H9 (cell line): ENCODE results near the gene NUP214. TPM values are rescaled to one million over a fixed set of nuclear protein-coding genes. Genes with fewer than 3 reads are reported as not detected.
A peak's percentile ranks its signal among the peaks of the same experiment; 100 is the strongest.

Experiments
- DNase-seq: peaks from one replicate; pipeline ENCODE4 v3.0.0-alpha.2; 2017
- H2AFZ ChIP-seq: one replicate; pipeline ENCODE4 v1.6.1; 2013; ENCODE audit warnings: mild to moderate bottlenecking, low read length, control low read depth, moderate library complexity
- H2AK5ac ChIP-seq: 2 replicates; pipeline ENCODE4 v1.6.1; 2013; ENCODE audit warnings: low read length, control low read depth, mixed read lengths; ENCODE audit not compliant: insufficient read length
- H2BK120ac ChIP-seq: one replicate; pipeline ENCODE4 v1.6.1; 2013; ENCODE audit warnings: low read depth, mild to moderate bottlenecking, low read length, control low read depth, inconsistent platforms; ENCODE audit not compliant: poor library complexity, severe bottlenecking
- H2BK12ac ChIP-seq: 2 replicates; pipeline ENCODE4 v1.6.1; 2013; ENCODE audit warnings: low read length, control low read depth, mixed read lengths, low read depth; ENCODE audit not compliant: insufficient read length
- H2BK15ac ChIP-seq: 2 replicates; pipeline ENCODE4 v1.6.1; 2013; ENCODE audit warnings: low read depth, low read length, control low read depth
- H2BK20ac ChIP-seq: one replicate; pipeline ENCODE4 v1.6.1; 2013; ENCODE audit warnings: low read depth, mild to moderate bottlenecking, low read length, control low read depth, inconsistent platforms; ENCODE audit not compliant: poor library complexity, severe bottlenecking
- H2BK5ac ChIP-seq: 2 replicates; pipeline ENCODE4 v1.6.1; 2013; ENCODE audit warnings: low read length, control low read depth, mixed read lengths; ENCODE audit not compliant: insufficient read length
- H3K14ac ChIP-seq: 2 replicates; pipeline ENCODE4 v1.6.1; 2013; ENCODE audit warnings: low read length, control low read depth; ENCODE audit not compliant: insufficient read depth
- H3K18ac ChIP-seq: 2 replicates; pipeline ENCODE4 v1.6.1; 2013; ENCODE audit warnings: low read depth, mild to moderate bottlenecking, mixed read lengths, low read length, control low read depth; ENCODE audit not compliant: insufficient read length
- H3K23ac ChIP-seq: 2 replicates; pipeline ENCODE4 v1.6.1; 2013; ENCODE audit warnings: low read length, control low read depth, mixed read lengths, low read depth; ENCODE audit not compliant: insufficient read length
- H3K23me2 ChIP-seq: 2 replicates; pipeline ENCODE4 v1.6.1; 2013; ENCODE audit warnings: low read depth, mild to moderate bottlenecking, mixed read lengths, low read length, control low read depth; ENCODE audit not compliant: insufficient read length, poor library complexity, severe bottlenecking
- H3K27ac ChIP-seq: 2 replicates; pipeline ENCODE4 v1.5.1; 2013; ENCODE audit warnings: low read length, control low read depth, mixed read lengths, low read depth; ENCODE audit not compliant: insufficient read length
- H3K27me3 ChIP-seq: 2 replicates; pipeline ENCODE4 v1.6.1; 2013; ENCODE audit warnings: low read length, control low read depth, inconsistent platforms; ENCODE audit not compliant: insufficient read depth
- H3K4ac ChIP-seq: 2 replicates; pipeline ENCODE4 v1.6.1; 2013; ENCODE audit warnings: low read depth, mild to moderate bottlenecking, control low read depth, inconsistent platforms, low read length, moderate library complexity
- H3K4me1 ChIP-seq: 2 replicates; pipeline ENCODE4 v1.6.1; 2013; ENCODE audit warnings: low read length, control low read depth, inconsistent platforms; ENCODE audit not compliant: insufficient read depth
- H3K4me2 ChIP-seq: 2 replicates; pipeline ENCODE4 v1.6.1; 2013; ENCODE audit warnings: low read length, control low read depth, mixed read lengths; ENCODE audit not compliant: insufficient read length, insufficient read depth
- H3K56ac ChIP-seq: 2 replicates; pipeline ENCODE4 v1.6.1; 2013; ENCODE audit warnings: low read depth, mild to moderate bottlenecking, mixed read lengths, low read length, control low read depth; ENCODE audit not compliant: insufficient read length
- H3K79me1 ChIP-seq: 2 replicates; pipeline ENCODE4 v1.6.1; 2013; ENCODE audit warnings: low read depth, mild to moderate bottlenecking, moderate library complexity, low read length, control low read depth, inconsistent platforms; ENCODE audit not compliant: insufficient read depth, poor library complexity, severe bottlenecking
- H3K79me2 ChIP-seq: 2 replicates; pipeline ENCODE4 v1.6.1; 2013; ENCODE audit warnings: low read length, control low read depth, inconsistent platforms; ENCODE audit not compliant: insufficient read depth
- H3K9ac ChIP-seq: 2 replicates; pipeline ENCODE4 v1.6.1; 2013; ENCODE audit warnings: low read length, control low read depth, mixed read lengths; ENCODE audit not compliant: insufficient read length; ENCODE audit errors: extremely low read depth
- H3K9me3 ChIP-seq: one replicate; pipeline ENCODE4 v1.6.1; 2013; ENCODE audit warnings: low read depth, low read length, inconsistent platforms; ENCODE audit not compliant: control insufficient read depth
- H3T11ph ChIP-seq: one replicate; pipeline ENCODE4 v1.6.1; 2013; ENCODE audit warnings: mild to moderate bottlenecking, low read length, control low read depth, inconsistent platforms
- H4K20me1 ChIP-seq: one replicate; pipeline ENCODE4 v1.6.1; 2013; ENCODE audit not compliant: control insufficient read depth, insufficient read length, insufficient read depth
- H4K5ac ChIP-seq: 2 replicates; pipeline ENCODE4 v1.6.1; 2013; ENCODE audit warnings: low read depth, mild to moderate bottlenecking, mixed read lengths, low read length, control low read depth; ENCODE audit not compliant: insufficient read length
- H4K8ac ChIP-seq: replicated peaks from 2 replicates; pipeline ENCODE4 v1.6.1; 2013; ENCODE audit warnings: low read length, control low read depth, mixed read lengths, low read depth; ENCODE audit not compliant: insufficient read length
- H4K91ac ChIP-seq: 2 replicates; pipeline ENCODE4 v1.6.1; 2013; ENCODE audit warnings: low read depth, mild to moderate bottlenecking, moderate library complexity, mixed read lengths, low read length, control low read depth; ENCODE audit not compliant: insufficient read length
- H3K27ac Mint-ChIP-seq, 3 experiments: 2 replicates in 2 of 3; 3 replicates in 1 of 3; pipeline ENCODE4 v1.8.0; 2020 to 2021; ENCODE audit warnings: mixed read lengths in 3 of 3, mild to moderate bottlenecking in 1 of 3, moderate library complexity in 1 of 3
- H3K27me3 Mint-ChIP-seq: 2 replicates; pipeline ENCODE4 v1.8.0; 2021; ENCODE audit warnings: low read depth, mild to moderate bottlenecking, moderate library complexity, mixed read lengths
- H3K36me3 Mint-ChIP-seq, 3 experiments: 2 replicates in 2 of 3; 3 replicates in 1 of 3; pipeline ENCODE4 v1.8.0; 2020 to 2021; ENCODE audit warnings: low read depth in 3 of 3, mixed read lengths in 3 of 3; ENCODE audit not compliant: insufficient read depth in 1 of 3
- H3K4me1 Mint-ChIP-seq, 2 experiments: 2 replicates each; pipeline ENCODE4 v1.8.0; 2020; ENCODE audit warnings: mixed read lengths in 2 of 2
- H3K4me3 Mint-ChIP-seq, 2 experiments: 2 replicates in 1 of 2; 3 replicates in 1 of 2; pipeline ENCODE4 v1.8.0; 2020 to 2021; ENCODE audit warnings: mild to moderate bottlenecking in 2 of 2, mixed read lengths in 2 of 2, moderate library complexity in 1 of 2
- H3K9me3 Mint-ChIP-seq, 2 experiments: 2 replicates in 1 of 2; 3 replicates in 1 of 2; pipeline ENCODE4 v1.8.0; 2020; ENCODE audit warnings: mild to moderate bottlenecking in 2 of 2, mixed read lengths in 2 of 2, moderate library complexity in 1 of 2
- WGBS: extraction: QIAGEN DNeasy Blood & Tissue Kit; methylation state at CpG from one replicate; pipeline ENCODE4 v1.1.7; 2013; ENCODE audit warnings: missing lambda C conversion rate, low lambda C conversion rate, mixed read lengths; ENCODE audit not compliant: insufficient read length; ENCODE audit errors: extremely low coverage; 5-methylcytosine and 5-hydroxymethylcytosine counted together
- total RNA-seq: library from RNA; stranded (reverse); gene quantifications from 2 replicates; pipeline ENCODE4 v1.2.1, GENCODE V29; 2021
- TF ChIP-seq, protein P1 (sequence below): fragments of 200-600 bp; sonication (generic); conservative IDR thresholded peaks from 3 replicates; pipeline ENCODE4 v1.8.0; 2021; ENCODE audit warnings: antibody characterized with exemption, mild to moderate bottlenecking

NUP214 gene
- total RNA-seq, 1 experiment from 2014 or later, result 53.8 TPM

DNA sequence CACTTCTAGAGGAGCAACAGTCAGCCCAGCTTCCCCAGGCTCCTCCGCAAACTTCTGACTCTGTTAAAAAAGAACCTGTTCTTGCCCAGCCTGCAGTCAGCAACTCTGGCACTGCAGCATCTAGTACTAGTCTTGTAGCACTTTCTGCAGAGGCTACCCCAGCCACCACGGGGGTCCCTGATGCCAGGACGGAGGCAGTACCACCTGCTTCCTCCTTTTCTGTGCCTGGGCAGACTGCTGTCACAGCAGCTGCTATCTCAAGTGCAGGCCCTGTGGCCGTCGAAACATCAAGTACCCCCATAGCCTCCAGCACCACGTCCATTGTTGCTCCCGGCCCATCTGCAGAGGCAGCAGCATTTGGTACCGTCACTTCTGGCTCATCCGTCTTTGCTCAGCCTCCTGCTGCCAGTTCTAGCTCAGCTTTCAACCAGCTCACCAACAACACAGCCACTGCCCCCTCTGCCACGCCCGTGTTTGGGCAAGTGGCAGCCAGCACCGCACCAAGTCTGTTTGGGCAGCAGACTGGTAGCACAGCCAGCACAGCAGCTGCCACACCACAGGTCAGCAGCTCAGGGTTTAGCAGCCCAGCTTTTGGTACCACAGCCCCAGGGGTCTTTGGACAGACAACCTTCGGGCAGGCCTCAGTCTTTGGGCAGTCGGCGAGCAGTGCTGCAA lies 72.8 kb downstream of the NUP214 start:
- H2AK5ac ChIP-seq, result no peak overlapping the region
- DNase-seq, result no peak

More for the DNA sequence above, 72.8 kb downstream of the NUP214 start:
- H3K79me2 ChIP-seq, result no peaks in the 10 kb centered on the region
- Mint-ChIP-seq H3K4me1 (no peaks in the 10 kb centered on the region), H3K36me3 (peaks cover 29 to 77% (median 57%) of the 10 kb centered on the region in 3 experiments; a peak in 6 of 7 replicates), H3K27me3 (no peaks in the 10 kb centered on the region), H3K9me3 (no peaks in the 10 kb centered on the region), H3K27ac (peak overlapping the region in 1 of 3 experiments; percentile 81; a peak in 1 of 7 replicates), H3K4me3 (no peak overlapping the region)
- H3K9me3 ChIP-seq, result no peaks in the 10 kb centered on the region
- no peak overlapping the region for H3K9ac ChIP-seq
- no peak overlapping the region for H2BK12ac ChIP-seq
- no peak overlapping the region for H4K91ac ChIP-seq
- H2BK5ac ChIP-seq, result no peak overlapping the region
- no peaks in the 10 kb centered on the region for H3K79me1 ChIP-seq
- TF ChIP-seq, protein P1, sequence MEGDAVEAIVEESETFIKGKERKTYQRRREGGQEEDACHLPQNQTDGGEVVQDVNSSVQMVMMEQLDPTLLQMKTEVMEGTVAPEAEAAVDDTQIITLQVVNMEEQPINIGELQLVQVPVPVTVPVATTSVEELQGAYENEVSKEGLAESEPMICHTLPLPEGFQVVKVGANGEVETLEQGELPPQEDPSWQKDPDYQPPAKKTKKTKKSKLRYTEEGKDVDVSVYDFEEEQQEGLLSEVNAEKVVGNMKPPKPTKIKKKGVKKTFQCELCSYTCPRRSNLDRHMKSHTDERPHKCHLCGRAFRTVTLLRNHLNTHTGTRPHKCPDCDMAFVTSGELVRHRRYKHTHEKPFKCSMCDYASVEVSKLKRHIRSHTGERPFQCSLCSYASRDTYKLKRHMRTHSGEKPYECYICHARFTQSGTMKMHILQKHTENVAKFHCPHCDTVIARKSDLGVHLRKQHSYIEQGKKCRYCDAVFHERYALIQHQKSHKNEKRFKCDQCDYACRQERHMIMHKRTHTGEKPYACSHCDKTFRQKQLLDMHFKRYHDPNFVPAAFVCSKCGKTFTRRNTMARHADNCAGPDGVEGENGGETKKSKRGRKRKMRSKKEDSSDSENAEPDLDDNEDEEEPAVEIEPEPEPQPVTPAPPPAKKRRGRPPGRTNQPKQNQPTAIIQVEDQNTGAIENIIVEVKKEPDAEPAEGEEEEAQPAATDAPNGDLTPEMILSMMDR, result no peak
- H3K27me3 ChIP-seq, result no peaks in the 10 kb centered on the region
- H4K5ac ChIP-seq, result no peak overlapping the region
- no peak overlapping the region for H4K8ac ChIP-seq
- no peak overlapping the region for H3K18ac ChIP-seq
- H4K20me1 ChIP-seq, result no peaks in the 10 kb centered on the region
- H3K14ac ChIP-seq, result no peak overlapping the region
- no peak overlapping the region for H3K56ac ChIP-seq
- H3K4ac ChIP-seq, result no peak overlapping the region
- no peak overlapping the region for H3T11ph ChIP-seq
- H2BK20ac ChIP-seq, result no peak overlapping the region
- no peaks in the 10 kb centered on the region for H3K4me1 ChIP-seq
- no peak overlapping the region for H3K4me2 ChIP-seq
- no peak overlapping the region for H2AFZ ChIP-seq
- no peak overlapping the region for H2BK120ac ChIP-seq
- no CpG with 5 or more reads among the region's 15 CpGs for WGBS
- no peak overlapping the region for H3K23ac ChIP-seq
- no peak overlapping the region for H2BK15ac ChIP-seq
- no peaks in the 10 kb centered on the region for H3K23me2 ChIP-seq
- H3K27ac ChIP-seq, result no peak overlapping the region
